GM12873 (cell line): Measurements from ENCODE around the gene C1orf174.

Experiments
- TF ChIP-seq, protein P1 (sequence below): IDR thresholded peaks from 2 replicates; pipeline ENCODE4 v1.5.1; 2012; ENCODE audit warnings: low read depth, mild to moderate bottlenecking, moderate library complexity, low read length, control low read depth; ENCODE audit not compliant: insufficient read depth; ENCODE audit errors: missing control alignments

The C1orf174 gene

DNA sequence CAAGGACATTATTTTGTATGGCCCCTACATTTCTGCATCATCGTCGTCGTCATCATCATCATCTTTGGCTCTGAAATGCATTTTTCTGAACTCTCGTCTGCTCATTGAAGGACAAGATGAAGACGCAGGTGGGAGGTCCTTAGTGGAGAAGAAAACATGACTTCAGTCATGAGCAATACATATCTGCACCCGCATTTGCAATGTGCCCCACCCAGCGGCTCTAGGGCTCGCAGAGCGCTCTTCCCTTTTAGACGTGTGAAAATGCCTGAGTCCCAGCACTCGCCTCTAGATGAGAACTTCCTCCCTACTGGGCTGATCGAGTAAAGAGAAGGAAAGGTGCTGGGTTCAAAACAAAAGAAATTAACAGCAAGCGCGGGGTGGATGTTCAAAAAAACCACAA lies 10.1 kb downstream of the C1orf174 start:
- TF ChIP-seq, protein P1, sequence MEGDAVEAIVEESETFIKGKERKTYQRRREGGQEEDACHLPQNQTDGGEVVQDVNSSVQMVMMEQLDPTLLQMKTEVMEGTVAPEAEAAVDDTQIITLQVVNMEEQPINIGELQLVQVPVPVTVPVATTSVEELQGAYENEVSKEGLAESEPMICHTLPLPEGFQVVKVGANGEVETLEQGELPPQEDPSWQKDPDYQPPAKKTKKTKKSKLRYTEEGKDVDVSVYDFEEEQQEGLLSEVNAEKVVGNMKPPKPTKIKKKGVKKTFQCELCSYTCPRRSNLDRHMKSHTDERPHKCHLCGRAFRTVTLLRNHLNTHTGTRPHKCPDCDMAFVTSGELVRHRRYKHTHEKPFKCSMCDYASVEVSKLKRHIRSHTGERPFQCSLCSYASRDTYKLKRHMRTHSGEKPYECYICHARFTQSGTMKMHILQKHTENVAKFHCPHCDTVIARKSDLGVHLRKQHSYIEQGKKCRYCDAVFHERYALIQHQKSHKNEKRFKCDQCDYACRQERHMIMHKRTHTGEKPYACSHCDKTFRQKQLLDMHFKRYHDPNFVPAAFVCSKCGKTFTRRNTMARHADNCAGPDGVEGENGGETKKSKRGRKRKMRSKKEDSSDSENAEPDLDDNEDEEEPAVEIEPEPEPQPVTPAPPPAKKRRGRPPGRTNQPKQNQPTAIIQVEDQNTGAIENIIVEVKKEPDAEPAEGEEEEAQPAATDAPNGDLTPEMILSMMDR, result no peak

DNA sequence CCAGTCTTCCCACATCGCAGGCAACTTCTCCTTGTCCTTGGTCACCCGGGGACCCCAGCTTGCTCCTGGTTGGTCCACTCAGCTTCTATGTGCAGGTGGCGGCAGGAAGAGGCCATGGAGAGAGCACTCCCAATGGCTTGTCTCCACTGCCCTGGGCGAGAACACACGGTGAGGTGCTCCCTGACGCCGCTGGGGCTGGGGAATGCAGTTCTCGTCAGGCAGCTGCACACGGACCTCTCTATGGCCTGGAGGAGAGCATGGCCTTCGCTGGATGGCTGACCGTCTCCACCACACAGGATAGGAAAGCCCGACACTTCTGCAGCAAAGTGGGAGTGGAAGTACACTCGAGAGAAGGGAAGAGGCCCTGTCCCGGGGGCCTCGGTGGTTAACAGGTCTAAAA lies 11.8 kb downstream of the C1orf174 start:
- TF ChIP-seq, protein P1, result no peak

DNA sequence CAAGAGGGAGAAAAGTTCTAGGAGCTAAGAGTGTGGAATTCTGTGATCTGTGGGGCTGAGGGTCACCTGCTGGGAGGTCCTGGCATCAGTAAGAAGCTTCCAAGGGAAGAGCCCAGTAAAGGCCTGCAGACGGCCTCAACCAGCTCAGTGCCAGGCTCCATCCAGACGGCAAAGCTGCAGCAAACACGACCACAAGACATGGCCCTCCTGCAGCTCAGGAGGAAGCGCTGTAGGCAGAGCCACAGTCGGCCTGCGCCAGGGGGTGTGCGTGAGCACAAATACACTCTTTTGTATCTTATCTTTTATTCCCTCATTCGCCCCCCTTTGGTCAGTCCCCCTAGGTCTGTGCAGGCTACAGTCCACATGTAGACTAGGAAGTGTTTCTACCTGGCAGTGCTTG lies 13.4 kb downstream of the C1orf174 start:
- TF ChIP-seq, protein P1, result no peak

DNA sequence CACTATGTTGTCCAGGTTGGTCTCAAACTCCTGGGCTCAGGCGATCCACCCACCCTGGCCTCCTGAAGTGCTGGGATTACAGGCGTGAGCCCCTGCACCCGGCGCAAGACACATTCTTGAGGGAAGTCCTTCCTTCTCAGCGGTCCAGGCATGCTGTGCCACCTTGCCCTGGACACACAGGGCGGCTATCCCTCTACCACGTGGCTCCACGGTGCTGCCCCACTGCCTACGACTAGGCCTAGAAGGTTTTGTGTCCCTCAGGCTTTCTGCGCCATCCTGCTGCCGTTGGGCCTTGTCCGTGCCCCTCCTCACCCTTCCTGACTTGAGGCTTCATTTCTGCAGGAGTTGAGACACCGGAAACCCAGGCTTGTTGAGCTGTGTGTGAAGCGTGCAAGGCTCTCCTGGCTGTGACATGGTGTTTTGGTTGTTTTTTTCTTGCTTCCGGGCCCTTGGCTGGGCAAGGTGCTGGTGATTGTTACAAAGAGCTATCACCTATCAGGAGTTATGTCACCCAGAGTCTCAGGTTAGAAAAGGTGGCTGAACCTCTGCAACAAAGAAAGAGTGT lies 13.9 kb downstream of the C1orf174 start:
- TF ChIP-seq, protein P1, result no peak

DNA sequence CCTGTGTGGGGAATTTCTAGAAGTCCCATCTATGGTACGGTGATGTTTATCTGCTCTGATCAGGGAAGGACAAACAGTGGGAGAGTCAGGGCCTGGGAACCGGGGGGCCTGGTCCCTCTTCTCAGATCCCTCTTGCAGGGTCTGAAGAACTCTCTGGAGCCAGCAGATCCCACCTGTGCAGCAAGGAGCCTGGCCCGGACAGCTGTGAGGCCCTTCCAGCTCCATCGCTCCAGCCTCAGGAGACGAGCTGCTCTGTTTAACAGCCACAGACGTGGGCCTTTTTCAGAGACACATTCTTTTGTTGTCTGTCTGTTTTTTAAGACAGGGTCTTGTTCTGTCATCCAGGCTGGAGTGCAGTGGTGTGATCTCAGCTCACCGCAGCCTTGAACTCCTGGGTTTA lies 14.5 kb downstream of the C1orf174 start:
- TF ChIP-seq, protein P1, result no peak

DNA sequence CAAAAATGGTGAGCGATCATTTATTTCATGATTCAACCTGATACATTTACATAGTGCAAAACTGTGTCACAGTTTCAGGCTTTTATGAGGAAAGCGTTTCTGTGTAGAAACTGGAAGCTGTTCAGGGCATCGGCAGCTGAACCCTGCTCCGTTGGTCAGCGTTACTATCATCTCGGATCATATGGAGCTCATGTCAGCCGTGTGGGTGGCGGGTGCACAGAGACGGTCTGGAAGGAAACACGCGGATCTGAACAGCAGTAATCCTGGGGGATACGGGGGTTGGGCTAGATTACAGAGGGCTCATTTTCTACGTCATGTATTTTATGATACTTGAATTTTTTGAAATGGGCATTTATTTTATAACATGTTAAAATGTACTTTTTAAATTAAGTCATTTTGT lies 15.1 kb downstream of the C1orf174 start:
- TF ChIP-seq, protein P1, result no peak

DNA sequence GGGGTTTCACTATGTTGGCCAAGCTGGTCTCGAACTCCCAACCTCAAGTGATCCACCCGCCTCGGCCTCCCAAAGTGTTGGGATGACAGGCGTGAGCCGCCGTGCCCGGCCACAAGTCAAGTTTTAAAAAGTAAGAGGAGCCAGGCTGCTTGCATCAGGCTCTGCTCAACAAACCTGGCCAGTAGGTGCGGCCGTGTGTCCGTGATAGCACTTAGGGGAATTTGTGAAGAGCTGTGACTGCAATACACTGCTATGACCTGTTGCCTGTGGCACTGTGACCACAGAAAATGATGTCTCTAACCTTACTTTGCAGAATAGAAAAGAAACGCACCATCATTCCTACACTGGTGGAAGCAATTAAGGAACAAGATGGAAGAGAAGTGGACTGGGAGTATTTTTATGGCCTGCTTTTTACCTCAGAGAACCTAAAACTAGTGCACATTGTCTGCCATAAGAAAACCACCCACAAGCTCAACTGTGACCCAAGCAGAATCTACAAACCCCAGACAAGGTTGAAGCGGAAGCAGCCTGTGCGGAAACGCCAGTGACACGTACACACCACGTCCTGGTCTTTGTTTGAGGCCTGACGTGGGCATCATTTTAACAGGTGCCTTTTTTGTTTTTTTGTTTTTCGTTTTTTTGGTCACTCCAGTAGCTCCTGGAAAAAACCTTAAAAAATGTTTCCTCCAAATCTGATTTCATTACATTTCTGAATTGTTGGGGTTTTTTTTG lies 16.7 kb downstream of the C1orf174 start:
- TF ChIP-seq, protein P1, result no peak
